ENCODE results near the gene CAPN9.

DNA sequence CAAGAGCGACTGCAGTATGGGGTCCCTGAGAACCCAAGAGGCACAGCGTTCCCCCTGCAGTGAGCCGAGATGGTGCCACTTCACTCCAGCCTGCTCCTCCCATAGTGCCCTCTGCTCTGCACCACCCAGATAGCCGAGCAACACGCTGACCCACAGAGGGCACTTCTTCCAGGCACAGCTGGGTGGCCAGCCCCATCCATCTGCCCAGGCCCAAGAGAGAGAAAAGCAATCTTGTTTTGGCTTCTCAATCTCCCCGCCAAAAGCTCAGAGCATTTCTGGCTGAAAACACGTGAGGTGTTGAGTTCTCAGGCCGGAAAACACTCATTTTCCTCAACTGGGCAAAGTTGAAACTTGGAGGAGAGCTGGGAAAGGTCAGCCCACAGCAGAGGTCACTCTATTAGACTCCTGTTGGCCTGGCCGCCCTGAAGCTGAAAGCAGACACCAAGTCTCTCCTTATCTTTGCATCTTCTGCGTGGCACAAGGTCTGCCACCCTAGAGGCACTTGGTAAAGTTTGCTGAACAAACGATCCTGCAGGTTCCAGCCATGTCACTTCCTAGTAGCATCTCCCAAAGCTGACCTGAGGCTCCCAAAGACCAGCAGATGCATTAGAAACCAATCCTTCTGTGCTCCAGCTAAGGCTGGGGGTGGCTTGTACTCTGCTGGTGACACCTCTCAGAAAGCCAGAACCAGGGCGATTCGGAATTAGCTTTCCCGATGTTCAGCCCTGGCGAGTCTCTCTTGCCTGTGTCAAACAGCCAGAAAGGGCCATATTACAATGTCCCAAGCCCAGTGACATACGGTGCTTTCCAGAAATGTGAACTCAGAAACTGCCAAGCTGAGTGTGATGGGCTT, 10.9 kb downstream of the CAPN9 start:
- TF ChIP-seq POLR2A (IDR thresholded peaks at IDR 0.05; ENCODE audit: low read depth, low read length) (no peak), POLR2AphosphoS5 (IDR thresholded peaks at IDR 0.05; ENCODE audit: low read depth, low read length) (no peak), SPI1 (IDR thresholded peaks at IDR 0.05; ENCODE audit: low read depth, low read length) (no peak)

All from GM12891 (cell line).